ENCODE results near the gene CNOT4.
"Not testable (repeated sequence)": the region's sequence is repeated elsewhere in the genome, so short reads cannot be mapped to it uniquely, and the experiment has no call there.

Gene CNOT4

DNA sequence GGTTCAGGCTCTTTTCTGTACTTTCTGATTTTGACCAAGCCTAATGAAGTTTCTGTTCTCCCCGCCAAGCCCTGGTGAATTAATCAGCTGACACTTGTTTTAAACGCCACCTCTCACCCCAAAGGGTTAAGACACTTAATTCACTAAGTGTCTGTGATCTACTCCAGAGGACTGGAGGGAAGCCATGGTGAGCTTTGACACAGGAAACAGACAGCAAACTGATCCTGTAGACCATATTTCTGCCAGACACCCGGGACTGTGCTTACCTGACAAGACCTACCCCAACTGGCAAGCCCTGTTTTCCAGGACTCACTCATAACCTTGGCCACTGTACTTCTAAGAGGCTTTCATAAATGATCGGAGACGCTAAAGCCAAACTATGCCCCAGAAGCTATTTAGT lies 150.3 kb downstream of the CNOT4 start:
- H3K4me3 ChIP-seq (replicated peaks; ENCODE audit: low read depth, low read length): no peak overlapping the region
- no peak for DNase-seq (ENCODE audit: extremely low read depth, low read depth)
- TF ChIP-seq, protein P1, sequence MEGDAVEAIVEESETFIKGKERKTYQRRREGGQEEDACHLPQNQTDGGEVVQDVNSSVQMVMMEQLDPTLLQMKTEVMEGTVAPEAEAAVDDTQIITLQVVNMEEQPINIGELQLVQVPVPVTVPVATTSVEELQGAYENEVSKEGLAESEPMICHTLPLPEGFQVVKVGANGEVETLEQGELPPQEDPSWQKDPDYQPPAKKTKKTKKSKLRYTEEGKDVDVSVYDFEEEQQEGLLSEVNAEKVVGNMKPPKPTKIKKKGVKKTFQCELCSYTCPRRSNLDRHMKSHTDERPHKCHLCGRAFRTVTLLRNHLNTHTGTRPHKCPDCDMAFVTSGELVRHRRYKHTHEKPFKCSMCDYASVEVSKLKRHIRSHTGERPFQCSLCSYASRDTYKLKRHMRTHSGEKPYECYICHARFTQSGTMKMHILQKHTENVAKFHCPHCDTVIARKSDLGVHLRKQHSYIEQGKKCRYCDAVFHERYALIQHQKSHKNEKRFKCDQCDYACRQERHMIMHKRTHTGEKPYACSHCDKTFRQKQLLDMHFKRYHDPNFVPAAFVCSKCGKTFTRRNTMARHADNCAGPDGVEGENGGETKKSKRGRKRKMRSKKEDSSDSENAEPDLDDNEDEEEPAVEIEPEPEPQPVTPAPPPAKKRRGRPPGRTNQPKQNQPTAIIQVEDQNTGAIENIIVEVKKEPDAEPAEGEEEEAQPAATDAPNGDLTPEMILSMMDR (IDR thresholded peaks at IDR 0.05; ENCODE audit: low read depth, low read length, missing control alignments): no peak

DNA sequence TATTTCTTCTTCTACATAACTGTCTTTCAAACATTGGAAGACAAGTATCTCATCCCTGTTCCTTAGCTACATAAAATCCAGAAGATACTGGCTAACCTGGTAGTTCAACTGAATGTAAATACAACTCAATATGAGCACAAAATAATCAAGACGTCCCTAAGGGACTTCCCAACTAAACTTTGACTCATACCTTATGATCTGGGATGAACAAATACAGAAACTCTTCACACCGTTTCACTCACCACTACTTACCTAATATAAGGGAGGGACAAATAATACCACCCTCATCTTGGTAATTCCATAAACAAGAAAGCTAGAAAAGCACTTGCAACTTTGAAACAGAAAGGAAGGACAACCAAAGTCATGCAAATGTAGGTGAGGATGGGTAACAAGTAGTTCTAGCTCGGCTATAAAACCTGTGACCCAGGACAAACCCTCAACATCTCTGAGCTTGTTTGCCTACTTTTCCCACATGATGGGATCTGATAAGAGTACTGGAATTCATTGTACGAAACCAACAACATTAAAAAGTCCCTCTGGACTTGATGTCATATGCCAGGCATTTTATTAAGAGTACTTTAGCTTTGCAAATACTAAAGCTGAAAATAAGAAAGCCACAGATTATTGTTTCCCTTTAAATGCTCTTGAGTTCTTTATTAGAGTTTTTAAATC lies 154.4 kb downstream of the CNOT4 start:
- DNase-seq (ENCODE audit: extremely low read depth, low read depth): no peak
- H3K4me3 ChIP-seq (replicated peaks; ENCODE audit: low read depth, low read length): no peak overlapping the region
- TF ChIP-seq, protein P1 (IDR thresholded peaks at IDR 0.05; ENCODE audit: low read depth, low read length, missing control alignments): no peak

DNA sequence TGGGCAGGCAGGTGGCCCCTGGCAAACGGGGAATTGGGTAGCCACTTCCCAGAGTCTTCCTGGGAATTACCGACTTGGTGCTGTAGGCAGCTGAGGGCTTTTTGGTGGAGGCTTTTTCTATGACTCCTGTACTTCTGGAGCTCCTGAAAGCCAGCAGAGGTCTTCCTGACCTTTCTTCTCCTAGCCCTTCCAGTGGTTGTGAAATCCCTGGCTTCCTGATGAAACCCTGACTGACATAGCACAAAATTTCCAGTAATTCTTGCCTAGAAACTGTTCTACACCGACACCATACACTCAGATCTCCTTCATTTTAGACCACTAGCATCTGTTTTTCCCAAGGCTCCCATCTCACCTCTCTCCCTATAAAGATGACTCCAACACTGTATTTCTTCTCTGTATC lies 156.1 kb downstream of the CNOT4 start:
- DNase-seq (ENCODE audit: extremely low read depth, low read depth): no peak
- TF ChIP-seq, protein P1 (IDR thresholded peaks at IDR 0.05; ENCODE audit: low read depth, low read length, missing control alignments): no peak
- H3K4me3 ChIP-seq (replicated peaks; ENCODE audit: low read depth, low read length): no peak overlapping the region

DNA sequence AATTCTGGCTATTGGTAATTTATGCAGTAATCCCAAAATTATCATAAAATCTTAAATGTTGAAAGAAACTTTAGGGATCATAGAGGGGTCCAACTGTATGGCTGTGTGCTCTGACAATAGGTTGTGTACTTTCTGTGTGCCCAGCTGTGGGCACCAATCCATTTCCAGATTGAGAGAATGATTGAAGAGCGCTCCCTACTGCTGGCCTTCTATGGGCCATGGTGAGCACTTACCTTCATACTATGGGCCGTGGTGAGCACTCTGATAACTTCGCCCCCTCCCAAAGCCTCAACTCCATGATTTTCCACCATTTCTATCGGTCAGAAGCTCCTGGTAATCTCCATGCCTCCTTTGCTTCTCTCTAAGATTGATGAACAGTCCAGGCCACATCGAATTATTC lies 157.6 kb downstream of the CNOT4 start:
- DNase-seq (ENCODE audit: extremely low read depth, low read depth): no peak
- no peak overlapping the region for H3K4me3 ChIP-seq (replicated peaks; ENCODE audit: low read depth, low read length)
- TF ChIP-seq, protein P1 (IDR thresholded peaks at IDR 0.05; ENCODE audit: low read depth, low read length, missing control alignments): no peak

DNA sequence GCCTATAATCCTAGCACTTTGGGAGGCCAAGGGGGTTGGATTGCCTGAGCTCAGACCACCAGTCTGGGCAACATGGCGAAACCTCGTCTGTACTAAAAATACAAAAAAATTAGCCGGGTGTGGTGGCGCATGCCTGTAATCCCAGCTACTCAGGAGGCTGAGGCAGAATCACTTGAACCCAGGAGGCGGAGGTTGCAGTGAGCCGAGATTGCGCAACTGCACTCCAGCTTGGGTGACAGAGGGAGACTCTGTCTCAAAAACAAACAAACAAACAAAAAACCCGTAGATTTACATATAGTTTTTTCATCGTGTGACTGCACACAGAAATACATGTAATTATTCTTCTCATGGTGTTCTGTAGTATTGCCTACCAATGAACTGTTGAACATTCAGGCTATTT lies 158.8 kb downstream of the CNOT4 start:
- H3K4me3 ChIP-seq (replicated peaks; ENCODE audit: low read depth, low read length); DNase-seq (ENCODE audit: extremely low read depth, low read depth): not testable (repeated sequence)

DNA sequence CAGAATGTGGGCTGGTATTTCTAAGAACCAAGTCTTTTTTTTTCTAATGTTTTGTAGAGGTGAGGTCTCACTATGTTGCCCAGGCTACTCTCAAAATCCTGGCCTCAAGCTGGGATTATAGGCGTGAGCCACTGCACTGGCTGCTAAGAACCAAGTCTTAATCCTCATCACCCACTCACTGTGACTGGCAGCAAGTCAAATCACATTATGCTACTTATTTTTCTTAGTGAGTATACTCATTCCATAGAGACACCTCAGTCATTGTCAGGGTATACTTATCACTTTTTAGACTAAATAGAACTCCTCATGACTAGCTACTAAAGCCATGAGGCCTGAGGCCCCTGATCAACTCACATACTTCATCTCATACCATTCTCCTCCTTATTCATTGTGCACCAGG lies 160.2 kb downstream of the CNOT4 start:
- TF ChIP-seq, protein P1 (IDR thresholded peaks at IDR 0.05; ENCODE audit: low read depth, low read length, missing control alignments): no peak
- no peak for DNase-seq (ENCODE audit: extremely low read depth, low read depth)

DNA sequence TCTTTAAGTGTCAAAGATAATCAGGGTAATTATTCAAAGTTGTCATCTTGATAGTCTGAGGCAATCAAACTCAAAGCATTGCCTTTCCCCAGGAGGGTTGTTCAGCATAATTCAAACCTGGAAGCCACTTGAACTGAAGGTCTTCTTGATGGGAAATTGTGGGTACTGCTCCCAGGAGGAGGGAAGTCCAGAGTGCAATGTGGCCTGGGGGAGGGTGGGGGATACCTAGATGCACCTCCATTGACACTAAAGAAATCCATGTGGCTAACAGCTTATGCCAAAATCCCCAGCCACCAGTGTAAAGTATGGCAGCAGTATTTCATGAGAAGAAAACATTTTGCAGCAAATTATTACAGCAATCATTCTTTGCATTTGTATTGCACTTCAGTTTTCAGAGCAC lies 161.4 kb downstream of the CNOT4 start:
- no peak for DNase-seq (ENCODE audit: extremely low read depth, low read depth)
- TF ChIP-seq, protein P1 (IDR thresholded peaks at IDR 0.05; ENCODE audit: low read depth, low read length, missing control alignments): no peak
- H3K4me3 ChIP-seq (replicated peaks; ENCODE audit: low read depth, low read length): no peak overlapping the region

More for the DNA sequence above, 160.2 kb downstream of the CNOT4 start:
- no peak overlapping the region for H3K4me3 ChIP-seq (replicated peaks; ENCODE audit: low read depth, low read length)

Data from HFF-Myc (cell line).